ENCODE measurements around the gene CAPN15. TPM values are rescaled to one million over a fixed set of nuclear protein-coding genes. Genes with fewer than 3 reads are reported as not detected.

The CAPN15 gene
- total and polyA plus RNA-seq, 2 of the 4 experiments (the other 2 are of a cell fraction) = 9.3 to 24.3 TPM

- Histone ChIP-seq H4K91ac (ENCODE audit: insufficient read depth, low read depth, low read length) (peak overlapping the region; percentile 47; the same call in 1 of the 2 replicates), H3K9ac (ENCODE audit: low read depth, low read length) (0 out of 2 replicates have a peak overlapping the region, but pooled peaks have one; percentile 34), H4K8ac (ENCODE audit: low read depth in 2 of 2, low read length in 2 of 2) (peak overlapping the region in 1 of 2 experiments; percentile 84; a peak in 1 of 4 replicates), H2AK5ac (ENCODE audit: low read depth, low read length) (peak overlapping the region; percentile 62; the same call in 1 of the 2 replicates), H2BK5ac (ENCODE audit: low read depth, low read length, poor library complexity, severe bottlenecking) (peak overlapping the region; percentile 72), H3K18ac (ENCODE audit: low read depth, low read length) (no peak overlapping the region; the same call in 1 of the 2 replicates), H2AK9ac (replicated peaks; ENCODE audit: low read depth, low read length, poor library complexity) (peak overlapping the region; percentile 92), H3K27ac (ENCODE audit: insufficient read depth, low read length) (peak overlapping the region; percentile 60), H3K4ac (ENCODE audit: low read depth, low read length) (peak overlapping the region; percentile 78), H4K20me1 (ENCODE audit: insufficient read depth, low read length) (peaks cover 65% of the 10 kb centered on the region), H3K56ac (ENCODE audit: extremely low read depth, insufficient read depth, low read length) (no peak overlapping the region), H2BK20ac (ENCODE audit: low read depth, low read length) (peak overlapping the region; percentile 30; the same call in 1 of the 2 replicates), H2BK15ac (ENCODE audit: low read depth, low read length) (peak overlapping the region; percentile 79; the same call in 1 of the 3 replicates), H2AFZ (replicated peaks; ENCODE audit: low read length, poor library complexity) (peak overlapping the region; percentile 74), H3K14ac (replicated peaks; ENCODE audit: low read depth, low read length) (peak overlapping the region; percentile 14; the same call in 1 of the 2 replicates), H3K27me3 (ENCODE audit: control insufficient read depth, insufficient read depth, low read length) (no peaks in the 10 kb centered on the region), H3K79me1 (ENCODE audit: low read depth in 1 of 2, low read length in 2 of 2) (peaks cover 17 to 65% of the 10 kb centered on the region in 2 experiments), H3K23ac (ENCODE audit: low read depth, low read length) (no peak overlapping the region), H2BK120ac (ENCODE audit: low read depth, low read length) (peak overlapping the region; percentile 80), H3K4me2 (ENCODE audit: low read depth, low read length) (peak overlapping the region; percentile 6; the same call in 1 of the 2 replicates), H3K4me3 (ENCODE audit: insufficient read depth, low read depth, low read length) (no peak overlapping the region), H3K9me1 (ENCODE audit: insufficient read depth, low read length) (peaks cover 9% of the 10 kb centered on the region; the same call in 1 of the 2 replicates), H3K4me1 (ENCODE audit: control insufficient read depth, insufficient read depth, low read length) (peaks cover 22% of the 10 kb centered on the region), H4K5ac (ENCODE audit: low read depth, low read length) (peak overlapping the region; percentile 39), H3K9me3 (ENCODE audit: control insufficient read depth, insufficient read depth, low read length) (no peaks in the 10 kb centered on the region), H3K36me3 (ENCODE audit: control insufficient read depth, insufficient read depth, low read length) (peaks cover 15% of the 10 kb centered on the region)
- dilution Hi-C loops (cut with HindIII; ENCODE audit: low sequenced_read_pairs, unreplicated experiment) = no loop called here
- ChIA-PET CTCF (interaction anchor here (0.6 kb wide), 2 partner anchors 37 to 153 kb away, joined by 3 read pairs; no protein-coding TSS in a partner anchor), POLR2A (ENCODE audit: unreplicated experiment) (no interaction called here)
- in situ Hi-C loops (cut with MboI; ENCODE audit: low sequenced_read_pairs) = no loop called here
- DNase-seq (peak; percentile 88), ATAC-seq (ENCODE audit: low read depth) (peak; percentile 93)
- intact Hi-C loops (cut with micrococcal nuclease) = no loop called here
- BruUV-seq (replicated peaks) = no TSS peak
- 65% methylated on average over 7 of the region's 34 CpGs; no CpG with 5 or more reads in 1 of the 2 experiments for WGBS, 2 experiments (ENCODE audit: extremely low coverage in 2 of 2, insufficient read length in 1 of 2)
- no peak for TF ChIP-seq CEBPB (IDR thresholded peaks at IDR 0.05; ENCODE audit: low read depth, low read length)
- 0 out of 2 replicates have a peak, but pooled peaks have one; percentile 32 for TF ChIP-seq BHLHE40 (IDR thresholded peaks at IDR 0.05; ENCODE audit: low read depth, low read length)
- no peak for TF ChIP-seq NFE2L2 (IDR thresholded peaks at IDR 0.05; ENCODE audit: low read depth, low read length)
- TF ChIP-seq, protein P1, sequence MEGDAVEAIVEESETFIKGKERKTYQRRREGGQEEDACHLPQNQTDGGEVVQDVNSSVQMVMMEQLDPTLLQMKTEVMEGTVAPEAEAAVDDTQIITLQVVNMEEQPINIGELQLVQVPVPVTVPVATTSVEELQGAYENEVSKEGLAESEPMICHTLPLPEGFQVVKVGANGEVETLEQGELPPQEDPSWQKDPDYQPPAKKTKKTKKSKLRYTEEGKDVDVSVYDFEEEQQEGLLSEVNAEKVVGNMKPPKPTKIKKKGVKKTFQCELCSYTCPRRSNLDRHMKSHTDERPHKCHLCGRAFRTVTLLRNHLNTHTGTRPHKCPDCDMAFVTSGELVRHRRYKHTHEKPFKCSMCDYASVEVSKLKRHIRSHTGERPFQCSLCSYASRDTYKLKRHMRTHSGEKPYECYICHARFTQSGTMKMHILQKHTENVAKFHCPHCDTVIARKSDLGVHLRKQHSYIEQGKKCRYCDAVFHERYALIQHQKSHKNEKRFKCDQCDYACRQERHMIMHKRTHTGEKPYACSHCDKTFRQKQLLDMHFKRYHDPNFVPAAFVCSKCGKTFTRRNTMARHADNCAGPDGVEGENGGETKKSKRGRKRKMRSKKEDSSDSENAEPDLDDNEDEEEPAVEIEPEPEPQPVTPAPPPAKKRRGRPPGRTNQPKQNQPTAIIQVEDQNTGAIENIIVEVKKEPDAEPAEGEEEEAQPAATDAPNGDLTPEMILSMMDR (conservative IDR thresholded peaks at IDR 0.05; ENCODE audit: low read depth, low read length) = peak; percentile 60
- no peak for TF ChIP-seq RFX5 (IDR thresholded peaks at IDR 0.05; ENCODE audit: low read depth, low read length)
- peak; percentile 83 for TF ChIP-seq MXI1 (IDR thresholded peaks at IDR 0.05; ENCODE audit: borderline replicate concordance, low read depth, low read length)
- no peak for TF ChIP-seq RCOR1 (IDR thresholded peaks at IDR 0.05; ENCODE audit: insufficient replicate concordance, low read length)
- peak; percentile 89 for TF ChIP-seq FOS (IDR thresholded peaks at IDR 0.05; ENCODE audit: low read depth, low read length)
- peak; percentile 76 for TF ChIP-seq MAZ (IDR thresholded peaks at IDR 0.05; ENCODE audit: borderline replicate concordance, low read depth, low read length)
- TF ChIP-seq, protein P2, sequence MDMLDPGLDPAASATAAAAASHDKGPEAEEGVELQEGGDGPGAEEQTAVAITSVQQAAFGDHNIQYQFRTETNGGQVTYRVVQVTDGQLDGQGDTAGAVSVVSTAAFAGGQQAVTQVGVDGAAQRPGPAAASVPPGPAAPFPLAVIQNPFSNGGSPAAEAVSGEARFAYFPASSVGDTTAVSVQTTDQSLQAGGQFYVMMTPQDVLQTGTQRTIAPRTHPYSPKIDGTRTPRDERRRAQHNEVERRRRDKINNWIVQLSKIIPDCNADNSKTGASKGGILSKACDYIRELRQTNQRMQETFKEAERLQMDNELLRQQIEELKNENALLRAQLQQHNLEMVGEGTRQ (IDR thresholded peaks at IDR 0.05; ENCODE audit: low read depth, low read length) = no peak
- no peak for TF ChIP-seq POLR2A (IDR thresholded peaks at IDR 0.05; ENCODE audit: low read depth, low read length)
- no peak for TF ChIP-seq CHD1 (IDR thresholded peaks at IDR 0.05; ENCODE audit: low read depth, low read length)
- TF ChIP-seq MAFK (IDR thresholded peaks at IDR 0.05; ENCODE audit: low read depth, low read length) = no peak
- peak; percentile 45; the same call in 1 of the 2 replicates for TF ChIP-seq SMC3 (IDR thresholded peaks at IDR 0.05; ENCODE audit: low read depth, low read length)
- peak; percentile 52 for TF ChIP-seq RAD21 (IDR thresholded peaks at IDR 0.05; ENCODE audit: low read length)
Measured at GRCh38 chr16:539901-540530, 12.5 kb downstream of the CAPN15 start.

Measured in IMR-90 (cell line).